Trophoblast cell (in vitro differentiated cells and primary cell): ENCODE results near the gene PTPRN2.

Experiments
- DNase-seq, 2 donors: peaks; one replicate each; pipeline ENCODE4 v3.0.0-alpha.2; 2016
- H2AFZ ChIP-seq: 2 replicates; pipeline ENCODE4 v1.6.1; 2013; ENCODE audit warnings: low read length, moderate library complexity, mild to moderate bottlenecking; ENCODE audit not compliant: insufficient read depth, poor library complexity
- H2AK5ac ChIP-seq: 2 replicates; pipeline ENCODE4 v1.6.1; 2013; ENCODE audit warnings: mild to moderate bottlenecking, low read length
- H2BK120ac ChIP-seq: 2 replicates; pipeline ENCODE4 v1.6.1; 2013; ENCODE audit warnings: low read length, mild to moderate bottlenecking, moderate library complexity; ENCODE audit not compliant: insufficient read depth, poor library complexity
- H2BK12ac ChIP-seq: 2 replicates; pipeline ENCODE4 v1.6.1; 2013; ENCODE audit warnings: mild to moderate bottlenecking, low read length, moderate library complexity
- H2BK5ac ChIP-seq: 2 replicates; pipeline ENCODE4 v1.6.1; 2013; ENCODE audit warnings: low read length, low read depth, moderate library complexity, mild to moderate bottlenecking; ENCODE audit not compliant: poor library complexity
- H3K14ac ChIP-seq: 2 replicates; pipeline ENCODE4 v1.6.1; 2013; ENCODE audit warnings: mild to moderate bottlenecking, low read length
- H3K18ac ChIP-seq: 2 replicates; pipeline ENCODE4 v1.6.1; 2013; ENCODE audit warnings: mild to moderate bottlenecking, low read length
- H3K23ac ChIP-seq: 2 replicates; pipeline ENCODE4 v1.6.1; 2013; ENCODE audit warnings: low read length
- H3K27ac ChIP-seq: 2 replicates; pipeline ENCODE4 v1.5.1; 2013; ENCODE audit warnings: low read depth, mild to moderate bottlenecking, inconsistent platforms, low read length, moderate library complexity
- H3K27me3 ChIP-seq: 2 replicates; pipeline ENCODE4 v1.6.1; 2013; ENCODE audit warnings: inconsistent platforms, mild to moderate bottlenecking, low read length, moderate library complexity; ENCODE audit not compliant: insufficient read depth
- H3K36me3 ChIP-seq, 2 experiments: 1 replicate in 1 of 2; 2 replicates in 1 of 2; pipeline ENCODE4 v1.6.1; 2013; ENCODE audit warnings: low read length in 2 of 2, mild to moderate bottlenecking in 2 of 2, moderate library complexity in 1 of 2; ENCODE audit not compliant: insufficient read depth in 2 of 2, control insufficient read depth in 1 of 2
- H3K4ac ChIP-seq: 2 replicates; pipeline ENCODE4 v1.6.1; 2013; ENCODE audit warnings: low read depth, mild to moderate bottlenecking, low read length, moderate library complexity
- H3K4me1 ChIP-seq, 2 experiments: 1 replicate in 1 of 2; 2 replicates in 1 of 2; pipeline ENCODE4 v1.6.1; 2013; ENCODE audit warnings: low read length in 2 of 2, mild to moderate bottlenecking in 2 of 2, moderate library complexity in 1 of 2; ENCODE audit not compliant: insufficient read depth in 2 of 2, control insufficient read depth in 1 of 2
- H3K4me2 ChIP-seq: 2 replicates; pipeline ENCODE4 v1.6.1; 2013; ENCODE audit warnings: inconsistent platforms, mild to moderate bottlenecking, low read length, moderate library complexity
- H3K4me3 ChIP-seq: 2 replicates; pipeline ENCODE4 v1.5.1; 2013; ENCODE audit warnings: mild to moderate bottlenecking, low read depth, low read length, inconsistent platforms
- H3K79me1 ChIP-seq: one replicate; pipeline ENCODE4 v1.6.1; 2013; ENCODE audit warnings: low read length
- H3K79me2 ChIP-seq: 2 replicates; pipeline ENCODE4 v1.6.1; 2013; ENCODE audit warnings: low read length, mild to moderate bottlenecking; ENCODE audit not compliant: control insufficient read depth, insufficient read depth, poor library complexity
- H3K9ac ChIP-seq: 2 replicates; pipeline ENCODE4 v1.6.1; 2013; ENCODE audit warnings: mild to moderate bottlenecking, low read length
- H3K9me3 ChIP-seq: 2 replicates; pipeline ENCODE4 v1.6.1; 2013; ENCODE audit warnings: low read depth, mild to moderate bottlenecking, control low read depth, inconsistent platforms, low read length; ENCODE audit not compliant: insufficient read depth
- H4K12ac ChIP-seq: 2 replicates; pipeline ENCODE4 v1.6.1; 2013; ENCODE audit warnings: low read depth, mild to moderate bottlenecking, low read length, moderate library complexity
- H4K8ac ChIP-seq: 2 replicates; pipeline ENCODE4 v1.6.1; 2013; ENCODE audit warnings: low read depth, mild to moderate bottlenecking, low read length, moderate library complexity
- H4K91ac ChIP-seq: one replicate; pipeline ENCODE4 v1.6.1; 2013; ENCODE audit warnings: low read depth, mild to moderate bottlenecking, low read length, moderate library complexity
- WGBS: extraction: QIAGEN DNeasy Blood & Tissue Kit; methylation state at CpG from one replicate; pipeline ENCODE4 v1.1.7; 2013; ENCODE audit warnings: missing lambda C conversion rate; ENCODE audit not compliant: insufficient read length, insufficient coverage; ENCODE audit errors: extremely low coverage; 5-methylcytosine and 5-hydroxymethylcytosine counted together

PTPRN2 gene

DNA sequence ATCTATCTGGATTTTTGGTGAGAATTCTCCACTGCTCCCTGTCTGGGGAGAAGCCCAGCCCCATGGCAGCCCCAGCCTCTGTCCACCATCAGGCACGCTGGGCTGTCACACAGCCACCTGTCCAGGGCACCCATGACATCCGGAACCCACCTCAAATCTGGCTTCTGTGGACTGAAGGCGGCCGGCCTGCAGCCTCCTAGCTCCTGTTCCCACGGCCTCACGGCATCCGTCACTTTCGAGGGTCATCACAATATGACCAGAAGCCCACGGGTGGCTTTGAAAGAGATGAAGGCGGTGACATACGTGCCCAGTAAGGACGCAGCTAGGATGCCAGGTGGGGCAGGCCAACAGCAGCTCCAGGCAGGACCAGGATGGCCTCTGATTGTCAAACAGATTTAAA is 140.9 kb downstream of the PTPRN2 start:
- peaks cover 5% of the 10 kb centered on the region for H3K9me3 ChIP-seq
- no peak overlapping the region for H2BK12ac ChIP-seq
- no peaks in the 10 kb centered on the region for H3K79me1 ChIP-seq
- H3K27ac ChIP-seq: no peak overlapping the region
- no peaks in the 10 kb centered on the region for H3K4me1 ChIP-seq
- no peak overlapping the region for H2AFZ ChIP-seq
- H3K4ac ChIP-seq: no peak overlapping the region
- no peak overlapping the region for H4K8ac ChIP-seq
- no peak overlapping the region for H3K18ac ChIP-seq
- H3K4me2 ChIP-seq: no peak overlapping the region
- no peak overlapping the region for H4K12ac ChIP-seq
- no peak overlapping the region for H4K91ac ChIP-seq
- H3K27me3 ChIP-seq: no peaks in the 10 kb centered on the region
- no peak overlapping the region for H3K23ac ChIP-seq
- no peaks in the 10 kb centered on the region for H3K79me2 ChIP-seq
- WGBS: no CpG with 5 or more reads among the region's 12 CpGs
- no peak overlapping the region for H2BK5ac ChIP-seq
- H3K9ac ChIP-seq: no peak overlapping the region
- H3K4me3 ChIP-seq: no peak overlapping the region
- no peak overlapping the region for H3K14ac ChIP-seq
- no peak for DNase-seq
- no peaks in the 10 kb centered on the region for H3K36me3 ChIP-seq
- H2AK5ac ChIP-seq: no peak overlapping the region
- H2BK120ac ChIP-seq: no peak overlapping the region

DNA sequence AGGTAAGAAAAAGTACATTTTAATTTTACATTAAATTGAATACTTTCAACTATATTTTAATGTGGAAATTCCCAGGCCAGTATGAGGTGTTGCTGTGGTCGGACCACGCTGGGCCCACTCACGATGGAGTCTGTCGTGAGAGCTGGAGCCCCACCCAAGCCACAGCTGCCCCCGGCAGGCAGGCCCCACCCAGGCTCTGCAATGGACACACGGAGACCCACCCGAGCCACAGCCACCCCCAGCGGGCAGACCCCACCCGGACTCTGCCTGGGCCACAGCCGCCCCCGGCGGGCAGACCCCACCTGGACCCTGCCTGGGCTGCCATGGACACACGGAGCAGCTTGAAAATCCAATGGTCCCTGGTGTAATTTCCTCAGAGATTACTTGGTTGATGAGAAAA is 141.3 kb downstream of the PTPRN2 start:
- Histone ChIP-seq H2BK120ac (no peak overlapping the region), H3K9me3 (peaks cover 8% of the 10 kb centered on the region), H3K23ac (no peak overlapping the region), H3K4ac (no peak overlapping the region), H3K4me3 (no peak overlapping the region), H3K14ac (no peak overlapping the region), H3K27ac (no peak overlapping the region), H4K8ac (no peak overlapping the region), H2AK5ac (no peak overlapping the region), H3K79me1 (no peaks in the 10 kb centered on the region), H2BK12ac (no peak overlapping the region), H3K4me1 (no peaks in the 10 kb centered on the region), H2BK5ac (no peak overlapping the region), H3K27me3 (no peaks in the 10 kb centered on the region), H3K9ac (no peak overlapping the region), H4K12ac (no peak overlapping the region), H3K18ac (no peak overlapping the region), H2AFZ (no peak overlapping the region), H3K79me2 (no peaks in the 10 kb centered on the region), H3K36me3 (no peaks in the 10 kb centered on the region), H3K4me2 (no peak overlapping the region), H4K91ac (no peak overlapping the region)
- DNase-seq: no peak
- WGBS: no CpG with 5 or more reads among the region's 13 CpGs

DNA sequence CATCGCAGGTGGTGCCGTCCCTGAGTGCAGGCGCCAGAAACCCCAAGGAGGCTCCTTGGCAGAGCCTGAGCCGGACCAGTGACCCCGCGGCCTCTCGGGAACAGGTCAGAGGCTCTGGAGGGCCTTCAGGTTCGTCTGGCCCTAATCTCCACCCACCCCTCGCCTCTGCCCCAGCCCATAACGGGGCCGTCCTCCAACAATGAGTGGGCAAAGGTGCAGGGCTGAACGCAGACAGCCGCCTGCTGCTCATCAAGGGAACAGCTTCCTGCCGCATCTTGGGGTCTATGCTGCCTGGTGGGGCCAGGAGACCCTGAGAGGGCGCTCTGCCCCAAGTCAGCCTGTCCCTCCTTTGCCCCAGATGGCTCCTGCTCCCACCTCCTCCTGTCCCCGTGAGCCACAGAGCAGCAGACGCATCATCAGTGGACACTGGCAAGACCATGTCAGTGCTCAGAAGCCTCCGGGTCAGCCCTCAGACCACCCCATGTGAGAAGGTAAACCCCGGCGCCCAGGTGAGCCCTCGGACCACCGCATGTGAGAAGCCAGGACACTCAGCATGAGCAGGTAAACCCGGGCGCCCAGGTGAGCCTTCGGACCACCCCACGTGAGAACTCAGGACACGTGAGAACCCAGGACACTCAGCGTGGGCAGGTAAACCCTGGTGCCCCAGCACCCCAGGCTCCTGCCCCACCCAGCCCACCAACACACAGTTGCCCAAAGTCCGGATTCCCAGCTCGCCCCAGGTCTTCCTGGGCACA is 142.0 kb downstream of the PTPRN2 start:
- Histone ChIP-seq H3K4me1 (no peaks in the 10 kb centered on the region), H3K18ac (no peak overlapping the region), H3K4ac (no peak overlapping the region), H2AFZ (no peak overlapping the region), H3K9ac (no peak overlapping the region), H3K27ac (no peak overlapping the region), H2AK5ac (no peak overlapping the region), H2BK120ac (no peak overlapping the region), H4K91ac (no peak overlapping the region), H4K12ac (no peak overlapping the region), H3K4me3 (no peak overlapping the region), H3K79me2 (no peaks in the 10 kb centered on the region), H3K14ac (no peak overlapping the region), H4K8ac (no peak overlapping the region), H3K4me2 (no peak overlapping the region), H2BK12ac (no peak overlapping the region), H2BK5ac (no peak overlapping the region), H3K79me1 (no peaks in the 10 kb centered on the region), H3K9me3 (peaks cover 13% of the 10 kb centered on the region), H3K23ac (no peak overlapping the region), H3K27me3 (no peaks in the 10 kb centered on the region), H3K36me3 (no peaks in the 10 kb centered on the region)
- WGBS: no CpG with 5 or more reads among the region's 30 CpGs
- DNase-seq: no peak

DNA sequence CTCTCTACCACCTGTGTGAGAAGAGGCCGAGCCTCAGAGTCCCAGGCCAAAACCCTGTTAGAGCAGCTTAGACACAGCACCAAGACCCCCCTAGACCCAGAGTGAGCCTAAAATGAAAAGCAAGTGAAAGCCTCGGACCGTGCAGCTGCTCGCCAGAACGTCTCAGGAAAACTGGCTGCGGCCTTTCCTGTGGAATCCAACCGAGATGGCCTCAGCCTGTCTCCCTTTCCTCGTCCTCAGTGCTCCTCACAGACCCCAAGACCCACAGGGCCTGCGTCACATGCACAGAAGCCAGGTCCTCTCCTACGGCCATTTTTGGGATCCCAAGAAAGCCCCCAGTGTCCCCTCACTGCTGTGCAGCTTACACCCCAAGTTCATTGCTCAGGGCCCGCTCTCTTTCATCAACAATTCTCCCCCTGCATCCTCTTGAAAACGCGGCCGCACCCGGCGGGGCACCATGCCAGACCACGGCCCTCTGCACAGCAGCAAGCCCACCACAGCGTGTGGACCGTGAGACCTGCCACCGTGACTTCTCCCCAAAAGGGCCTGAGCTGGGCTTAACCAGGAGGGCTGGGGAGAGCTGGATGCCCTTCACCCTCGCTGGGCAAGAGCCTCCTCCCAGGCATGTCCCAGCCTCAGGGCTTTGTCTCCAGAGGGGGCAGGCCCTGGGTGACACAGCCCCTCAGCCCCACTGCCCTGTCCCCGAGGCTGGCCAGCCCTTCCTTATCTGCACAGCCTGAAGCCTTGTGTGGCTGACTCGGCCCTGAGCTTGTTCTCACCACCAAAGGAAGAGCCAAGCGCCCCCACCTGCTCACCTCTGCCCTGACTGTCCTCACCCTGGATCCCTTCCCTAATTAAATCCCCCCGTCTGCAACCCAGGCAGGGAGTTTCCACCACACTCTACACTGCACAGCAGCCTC is 142.9 kb downstream of the PTPRN2 start:
- WGBS: no CpG with 5 or more reads among the region's 25 CpGs
- no peaks in the 10 kb centered on the region for H3K4me1 ChIP-seq
- H4K91ac ChIP-seq: no peak overlapping the region
- H3K14ac ChIP-seq: no peak overlapping the region
- peaks cover 19% of the 10 kb centered on the region for H3K9me3 ChIP-seq
- H2BK12ac ChIP-seq: no peak overlapping the region
- H3K27me3 ChIP-seq: no peaks in the 10 kb centered on the region
- H2BK5ac ChIP-seq: no peak overlapping the region
- H2AFZ ChIP-seq: no peak overlapping the region
- no peak overlapping the region for H3K23ac ChIP-seq
- no peak overlapping the region for H3K4me3 ChIP-seq
- H3K79me1 ChIP-seq: no peaks in the 10 kb centered on the region
- H3K9ac ChIP-seq: no peak overlapping the region
- no peak overlapping the region for H2BK120ac ChIP-seq
- DNase-seq: no peak
- no peaks in the 10 kb centered on the region for H3K79me2 ChIP-seq
- no peak overlapping the region for H2AK5ac ChIP-seq
- no peak overlapping the region for H4K8ac ChIP-seq
- H3K4me2 ChIP-seq: no peak overlapping the region
- H4K12ac ChIP-seq: no peak overlapping the region
- no peak overlapping the region for H3K4ac ChIP-seq
- H3K18ac ChIP-seq: no peak overlapping the region
- H3K27ac ChIP-seq: no peak overlapping the region
- H3K36me3 ChIP-seq: no peaks in the 10 kb centered on the region
